GM12872 (cell line): ENCODE measurements around the gene NECTIN3.

Experiments used
- TF ChIP-seq, protein P1 (sequence below): IDR thresholded peaks from 3 replicates; pipeline ENCODE4 v1.5.1; 2011; ENCODE audit warnings: low read depth, mild to moderate bottlenecking, low read length, moderate library complexity; ENCODE audit not compliant: insufficient read depth

NECTIN3 gene

DNA sequence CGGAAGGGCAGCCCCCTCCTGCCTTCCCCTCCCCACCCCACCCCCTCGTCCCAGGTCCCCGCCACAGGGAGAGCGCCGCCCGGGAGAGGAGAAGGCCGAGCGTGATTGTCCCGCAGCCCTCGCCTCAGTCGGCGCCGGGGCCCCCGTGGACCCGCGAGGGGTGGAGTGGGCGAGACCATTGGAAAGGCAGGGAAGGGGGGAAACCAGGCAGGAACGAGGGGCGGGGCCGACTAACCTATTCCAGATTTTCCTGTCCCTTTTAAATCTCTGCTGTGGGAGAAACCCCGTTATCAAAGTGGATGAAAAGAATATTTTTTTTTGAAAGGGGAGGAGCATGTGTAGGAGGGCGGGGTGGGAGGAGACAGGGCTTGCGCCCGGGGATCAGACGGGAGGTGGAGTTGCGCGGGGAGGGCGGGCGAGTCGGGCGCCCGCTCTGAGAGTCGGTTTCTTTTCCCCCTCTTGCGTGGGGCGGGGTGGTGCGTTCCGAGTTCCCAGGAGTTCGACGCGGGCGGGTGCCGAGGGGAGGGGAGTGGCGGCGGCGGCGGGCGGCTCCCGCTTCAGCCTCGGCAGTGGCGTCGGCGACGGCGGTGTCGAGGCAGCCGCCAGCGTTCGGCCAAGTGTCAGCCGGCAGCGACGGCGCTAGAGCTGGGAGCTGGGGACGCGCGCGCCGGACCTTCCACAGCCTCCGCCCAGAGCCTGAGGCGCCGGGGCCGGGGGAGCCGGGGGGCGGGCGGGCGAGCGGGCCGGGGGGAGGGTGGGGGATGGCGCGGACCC lies at the start of gene NECTIN3:
Gene NECTIN3, plus strand, starts transcription at position 560 of the 774 bp plus-strand sequence. Its CDS starts 202 bp downstream, at position 762.
- TF ChIP-seq, protein P1, sequence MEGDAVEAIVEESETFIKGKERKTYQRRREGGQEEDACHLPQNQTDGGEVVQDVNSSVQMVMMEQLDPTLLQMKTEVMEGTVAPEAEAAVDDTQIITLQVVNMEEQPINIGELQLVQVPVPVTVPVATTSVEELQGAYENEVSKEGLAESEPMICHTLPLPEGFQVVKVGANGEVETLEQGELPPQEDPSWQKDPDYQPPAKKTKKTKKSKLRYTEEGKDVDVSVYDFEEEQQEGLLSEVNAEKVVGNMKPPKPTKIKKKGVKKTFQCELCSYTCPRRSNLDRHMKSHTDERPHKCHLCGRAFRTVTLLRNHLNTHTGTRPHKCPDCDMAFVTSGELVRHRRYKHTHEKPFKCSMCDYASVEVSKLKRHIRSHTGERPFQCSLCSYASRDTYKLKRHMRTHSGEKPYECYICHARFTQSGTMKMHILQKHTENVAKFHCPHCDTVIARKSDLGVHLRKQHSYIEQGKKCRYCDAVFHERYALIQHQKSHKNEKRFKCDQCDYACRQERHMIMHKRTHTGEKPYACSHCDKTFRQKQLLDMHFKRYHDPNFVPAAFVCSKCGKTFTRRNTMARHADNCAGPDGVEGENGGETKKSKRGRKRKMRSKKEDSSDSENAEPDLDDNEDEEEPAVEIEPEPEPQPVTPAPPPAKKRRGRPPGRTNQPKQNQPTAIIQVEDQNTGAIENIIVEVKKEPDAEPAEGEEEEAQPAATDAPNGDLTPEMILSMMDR: no peak

GRCh38 chr3:111027868-111028267 lies 43.7 kb upstream of the NECTIN3 start:
- TF ChIP-seq, protein P1: no peak

DNA sequence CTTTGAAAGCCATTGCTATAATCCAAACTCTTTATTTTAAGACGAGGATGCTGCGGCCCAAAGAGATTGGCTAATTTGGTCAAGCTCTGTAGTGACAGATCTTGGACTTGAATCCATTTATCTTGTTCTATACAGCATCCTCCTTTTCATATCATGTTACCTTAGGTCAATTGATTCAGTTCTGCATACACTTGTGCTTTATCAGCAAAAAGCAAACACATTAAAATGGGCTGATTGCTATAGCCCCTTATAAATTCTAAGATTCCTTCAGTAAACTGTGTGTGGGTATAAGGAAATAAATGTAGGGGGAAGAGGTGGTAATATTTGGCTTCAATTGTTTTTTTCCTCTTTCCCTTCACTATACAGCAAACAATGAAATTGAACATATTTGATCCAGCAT lies 40.1 kb upstream of the NECTIN3 start:
- TF ChIP-seq, protein P1: no peak

- TF ChIP-seq, protein P1: no peak
These were observed 38.9 kb upstream of the NECTIN3 start for GRCh38 chr3:111032677-111033076.

- TF ChIP-seq, protein P1: no peak
These were observed 38.1 kb upstream of the NECTIN3 start for GRCh38 chr3:111033470-111034050.

DNA sequence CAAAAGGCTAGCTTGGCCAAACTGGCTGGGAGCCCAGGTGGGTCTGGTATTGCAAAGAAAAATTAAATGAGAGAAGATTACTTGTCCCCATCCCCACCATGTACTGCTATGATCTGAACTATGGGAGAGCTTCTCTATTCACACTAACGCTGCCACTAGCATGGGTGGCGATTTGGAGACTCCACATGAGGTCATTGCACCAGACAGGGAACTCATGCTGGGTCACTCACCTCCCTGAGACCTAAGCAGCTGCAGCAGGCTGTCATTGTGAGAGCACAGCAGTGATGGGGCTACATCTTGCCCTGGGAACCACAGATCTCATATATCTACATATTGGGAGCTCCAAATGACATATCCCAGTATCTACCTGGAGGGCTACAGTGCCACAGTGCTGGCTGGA lies 36.3 kb upstream of the NECTIN3 start:
- TF ChIP-seq, protein P1: no peak

GRCh38 chr3:111035902-111036301 lies 35.7 kb upstream of the NECTIN3 start:
- TF ChIP-seq, protein P1: no peak
